Panc1 (cell line): ENCODE results near the gene RAB43.

ENCODE experiments used
- CTCF ChIP-seq: fragments of 450-650 bp; IDR thresholded peaks from 2 replicates; pipeline ENCODE4 v1.5.1; 2017; ENCODE audit warnings: mild to moderate bottlenecking
- POLR2AphosphoS5 ChIP-seq: IDR thresholded peaks from 2 replicates; pipeline ENCODE4 v1.6.1; 2012; ENCODE audit warnings: mild to moderate bottlenecking, low read depth, low read length, moderate library complexity
- REST ChIP-seq, 2 experiments: IDR thresholded peaks; 2 replicates each; pipeline ENCODE4 v1.6.1; 2011 to 2012; ENCODE audit warnings: low read depth in 2 of 2, control low read depth in 1 of 2, low read length in 1 of 2, mild to moderate bottlenecking in 1 of 2, moderate library complexity in 1 of 2; ENCODE audit not compliant: insufficient read depth in 1 of 2
- TCF7L2 ChIP-seq: IDR thresholded peaks from 2 replicates; pipeline ENCODE4 v1.6.1; 2011; ENCODE audit warnings: mild to moderate bottlenecking, low read depth, low read length, inconsistent platforms

GRCh38 chr3:129131465-129132088 is 10.0 kb upstream of the RAB43 start:
- TF ChIP-seq CTCF (no peak), REST (IDR thresholded peaks at IDR 0.05; ENCODE audit: insufficient read depth in 1 of 2, low read depth in 2 of 2, low read length in 1 of 2) (no peak), POLR2AphosphoS5 (no peak), TCF7L2 (no peak)
